GM12872 (cell line): Measurements from ENCODE around the gene ODAPH.

Experiments
- CTCF ChIP-seq: IDR thresholded peaks from 3 replicates; pipeline ENCODE4 v1.5.1; 2011; ENCODE audit warnings: low read depth, mild to moderate bottlenecking, low read length, moderate library complexity; ENCODE audit not compliant: insufficient read depth

Gene ODAPH

GRCh38 chr4:75555294-75556164, at the start of gene ODAPH:
Gene ODAPH (plus strand): TSS chr4:75556066. CDS start chr4:75556083, 17 bp downstream.
- TF ChIP-seq CTCF: no peak

DNA sequence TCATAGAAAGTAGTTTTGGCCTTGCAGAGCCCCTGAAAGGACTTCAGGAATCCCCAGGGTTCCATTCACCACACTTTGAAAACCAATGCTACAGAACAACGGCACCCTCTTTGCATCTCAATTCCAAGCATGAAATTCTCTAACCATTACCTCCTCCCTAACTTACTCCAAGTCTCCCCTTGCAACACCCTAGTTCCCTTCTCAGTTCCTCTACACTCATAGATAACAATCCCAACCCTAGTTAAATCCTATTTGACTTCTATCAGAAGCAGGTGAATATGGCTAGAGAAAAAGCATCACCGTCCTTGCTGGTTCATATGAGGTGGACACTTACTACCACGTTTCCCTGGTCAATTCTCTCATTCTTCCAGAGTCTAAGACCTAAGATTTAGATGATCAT, 44.0 kb upstream of the ODAPH start:
- no peak for TF ChIP-seq CTCF

GRCh38 chr4:75512386-75513211, 43.3 kb upstream of the ODAPH start:
- TF ChIP-seq CTCF: no peak

DNA sequence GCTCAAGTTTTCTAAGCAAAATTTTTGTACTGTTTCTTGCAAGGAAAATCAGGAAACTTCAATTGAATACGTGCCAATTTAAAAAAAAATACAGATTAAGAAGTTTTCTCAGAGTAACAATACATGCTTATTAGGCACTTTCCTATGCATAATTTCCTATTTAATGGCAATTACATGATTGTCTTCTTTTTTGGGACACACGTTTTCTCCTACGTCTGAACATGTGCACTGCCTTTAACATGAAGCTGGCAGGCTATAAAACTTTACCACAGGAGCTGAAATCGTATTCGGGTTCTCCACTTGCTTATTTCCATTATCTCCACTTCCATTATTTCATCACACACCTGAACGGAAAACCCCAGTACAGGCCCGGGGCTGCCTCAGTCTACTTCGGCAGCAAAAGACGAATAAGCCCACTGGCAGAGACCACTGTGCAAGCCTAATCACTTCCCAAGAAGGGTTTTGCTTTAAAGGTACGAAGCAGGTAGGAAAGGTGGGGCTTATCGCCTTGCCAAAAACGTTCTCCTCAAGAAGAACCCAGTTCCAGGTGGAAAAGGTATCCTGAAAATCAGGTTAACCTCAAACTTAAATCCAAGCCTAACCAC, 42.2 kb upstream of the ODAPH start:
- no peak for TF ChIP-seq CTCF

GRCh38 chr4:75514131-75514948, 41.5 kb upstream of the ODAPH start, which contains the start of the genes RCHY1 and THAP6:
Gene RCHY1 (minus strand): TSS chr4:75514403. CDS start chr4:75514286, 117 bp downstream.
Gene THAP6 (plus strand): TSS chr4:75514473. CDS start chr4:75515453, 980 bp downstream.
- no peak for TF ChIP-seq CTCF

DNA sequence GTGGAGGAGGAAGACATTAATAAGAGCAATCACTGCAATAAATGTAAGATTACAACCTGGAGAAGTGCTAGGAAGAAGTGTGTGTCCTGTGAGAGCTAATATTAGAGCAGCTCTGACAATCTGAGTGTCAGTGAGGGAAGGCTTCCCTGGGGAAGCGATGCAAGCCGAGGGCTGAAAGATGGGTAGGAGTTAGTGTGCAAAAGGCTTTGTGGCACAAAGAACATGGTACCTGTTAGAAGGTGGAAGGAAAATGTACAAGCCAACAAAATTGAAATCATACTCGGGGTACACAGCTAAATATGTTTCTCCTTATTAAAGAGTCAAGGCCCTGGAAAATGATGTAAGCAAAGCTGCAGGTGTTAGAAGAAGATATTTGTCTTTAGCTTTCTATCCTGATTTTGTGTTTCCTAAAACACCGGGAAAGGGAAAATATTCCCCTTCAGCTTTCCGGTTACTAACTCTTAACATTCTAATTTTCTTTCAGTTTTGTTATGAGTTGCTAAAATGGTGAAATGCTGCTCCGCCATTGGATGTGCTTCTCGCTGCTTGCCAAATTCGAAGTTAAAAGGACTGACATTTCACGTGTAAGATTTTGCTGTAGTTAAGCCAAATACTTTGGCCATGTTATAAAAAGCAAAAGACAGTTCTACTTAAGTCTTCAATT, 40.8 kb upstream of the ODAPH start:
- TF ChIP-seq CTCF: no peak
